Measurements from ENCODE around the gene TMEM45A. TPM values are rescaled to one million over a fixed set of nuclear protein-coding genes. Genes with fewer than 3 reads are reported as not detected.

The TMEM45A gene
- total and polyA plus RNA-seq, 2 donors: 2.6 to 22.1 TPM

GRCh38 chr3:100588251-100588650 is 95.8 kb downstream of the TMEM45A start:
- Histone ChIP-seq H3K4me3 (ENCODE audit: low read length in 2 of 2) (no peak overlapping the region), H3K27me3 (ENCODE audit: control insufficient read depth in 2 of 2, insufficient read depth in 1 of 2, low read length in 1 of 2) (no peaks in the 10 kb centered on the region), H3K36me3 (ENCODE audit: control insufficient read depth in 2 of 2, insufficient read depth in 2 of 2, low read length in 1 of 2) (no peaks in the 10 kb centered on the region), H3K4me1 (ENCODE audit: control insufficient read depth in 2 of 2, insufficient read depth in 2 of 2, low read length in 2 of 2) (peaks cover 0 to 4% of the 10 kb centered on the region in 2 donors), H3K9me3 (ENCODE audit: control insufficient read depth in 2 of 2, insufficient read depth in 1 of 2, low read length in 1 of 2) (no peaks in the 10 kb centered on the region), H3K27ac (ENCODE audit: low read depth in 1 of 2, low read length in 1 of 2) (no peak overlapping the region)
- no peak for DNase-seq (ENCODE audit: low read depth in 6 of 9, low spot score in 9 of 9)
- 93% methylated on average over 1 of the region's 1 CpG for WGBS

GRCh38 chr3:100590114-100590839 is 97.9 kb downstream of the TMEM45A start:
- H3K4me3 ChIP-seq (ENCODE audit: low read length in 2 of 2): no peak overlapping the region
- WGBS: 33% methylated on average over 10 of the region's 10 CpGs
- no peaks in the 10 kb centered on the region for H3K9me3 ChIP-seq (ENCODE audit: control insufficient read depth in 2 of 2, insufficient read depth in 1 of 2, low read length in 1 of 2)
- no peaks in the 10 kb centered on the region for H3K36me3 ChIP-seq (ENCODE audit: control insufficient read depth in 2 of 2, insufficient read depth in 2 of 2, low read length in 1 of 2)
- H3K27me3 ChIP-seq (ENCODE audit: control insufficient read depth in 2 of 2, insufficient read depth in 1 of 2, low read length in 1 of 2): no peaks in the 10 kb centered on the region
- H3K27ac ChIP-seq (ENCODE audit: low read depth in 1 of 2, low read length in 1 of 2): no peak overlapping the region
- DNase-seq (ENCODE audit: low read depth in 6 of 9, low spot score in 9 of 9): peak; percentile 33 to 83 (median 60)
- peaks cover 0 to 4% of the 10 kb centered on the region in 2 donors for H3K4me1 ChIP-seq (ENCODE audit: control insufficient read depth in 2 of 2, insufficient read depth in 2 of 2, low read length in 2 of 2)

GRCh38 chr3:100590840-100591147 is 98.4 kb downstream of the TMEM45A start:
- Histone ChIP-seq H3K4me3 (ENCODE audit: low read length in 2 of 2) (no peak overlapping the region), H3K36me3 (ENCODE audit: control insufficient read depth in 2 of 2, insufficient read depth in 2 of 2, low read length in 1 of 2) (no peaks in the 10 kb centered on the region), H3K27me3 (ENCODE audit: control insufficient read depth in 2 of 2, insufficient read depth in 1 of 2, low read length in 1 of 2) (no peaks in the 10 kb centered on the region), H3K9me3 (ENCODE audit: control insufficient read depth in 2 of 2, insufficient read depth in 1 of 2, low read length in 1 of 2) (no peaks in the 10 kb centered on the region), H3K4me1 (ENCODE audit: control insufficient read depth in 2 of 2, insufficient read depth in 2 of 2, low read length in 2 of 2) (peaks cover 0 to 4% of the 10 kb centered on the region in 2 donors), H3K27ac (ENCODE audit: low read depth in 1 of 2, low read length in 1 of 2) (no peak overlapping the region)
- WGBS: 47% methylated on average over 1 of the region's 1 CpG
- no peak for DNase-seq (ENCODE audit: low read depth in 6 of 9, low spot score in 9 of 9)

GRCh38 chr3:100591411-100591810 is 99.0 kb downstream of the TMEM45A start:
- peaks cover 0 to 4% of the 10 kb centered on the region in 2 donors for H3K4me1 ChIP-seq (ENCODE audit: control insufficient read depth in 2 of 2, insufficient read depth in 2 of 2, low read length in 2 of 2)
- H3K27ac ChIP-seq (ENCODE audit: low read depth in 1 of 2, low read length in 1 of 2): no peak overlapping the region
- WGBS: 93% methylated on average over 3 of the region's 3 CpGs
- no peaks in the 10 kb centered on the region for H3K9me3 ChIP-seq (ENCODE audit: control insufficient read depth in 2 of 2, insufficient read depth in 1 of 2, low read length in 1 of 2)
- no peaks in the 10 kb centered on the region for H3K27me3 ChIP-seq (ENCODE audit: control insufficient read depth in 2 of 2, insufficient read depth in 1 of 2, low read length in 1 of 2)
- H3K4me3 ChIP-seq (ENCODE audit: low read length in 2 of 2): no peak overlapping the region
- no peak for DNase-seq (ENCODE audit: low read depth in 6 of 9, low spot score in 9 of 9)
- H3K36me3 ChIP-seq (ENCODE audit: control insufficient read depth in 2 of 2, insufficient read depth in 2 of 2, low read length in 1 of 2): no peaks in the 10 kb centered on the region

- H3K4me1 ChIP-seq (ENCODE audit: control insufficient read depth in 2 of 2, insufficient read depth in 2 of 2, low read length in 2 of 2): peaks cover 10% of the 10 kb centered on the region in 2 donors
- H3K27me3 ChIP-seq (ENCODE audit: control insufficient read depth in 2 of 2, insufficient read depth in 1 of 2, low read length in 1 of 2): no peaks in the 10 kb centered on the region
- H3K27ac ChIP-seq (ENCODE audit: low read depth in 1 of 2, low read length in 1 of 2): no peak overlapping the region
- H3K36me3 ChIP-seq (ENCODE audit: control insufficient read depth in 2 of 2, insufficient read depth in 2 of 2, low read length in 1 of 2): no peaks in the 10 kb centered on the region
- H3K9me3 ChIP-seq (ENCODE audit: control insufficient read depth in 2 of 2, insufficient read depth in 1 of 2, low read length in 1 of 2): no peaks in the 10 kb centered on the region
- whole genome bisulfite sequencing: 69% methylated on average over 11 of the region's 11 CpGs
- no peak overlapping the region for H3K4me3 ChIP-seq (ENCODE audit: low read length in 2 of 2)
- peak in 2 of 9 donors; percentile 10 to 20 for DNase-seq (ENCODE audit: low read depth in 6 of 9, low spot score in 9 of 9)
Measured at GRCh38 chr3:100600181-100601042, 108.0 kb downstream of the TMEM45A start.

- H3K36me3 ChIP-seq (ENCODE audit: control insufficient read depth in 2 of 2, insufficient read depth in 2 of 2, low read length in 1 of 2): no peaks in the 10 kb centered on the region
- WGBS: 46% methylated on average over 7 of the region's 7 CpGs
- peak overlapping the region in 1 of 2 donors; percentile 29 for H3K27ac ChIP-seq (ENCODE audit: low read depth in 1 of 2, low read length in 1 of 2)
- H3K9me3 ChIP-seq (ENCODE audit: control insufficient read depth in 2 of 2, insufficient read depth in 1 of 2, low read length in 1 of 2): no peaks in the 10 kb centered on the region
- H3K4me3 ChIP-seq (ENCODE audit: low read length in 2 of 2): no peak overlapping the region
- H3K4me1 ChIP-seq (ENCODE audit: control insufficient read depth in 2 of 2, insufficient read depth in 2 of 2, low read length in 2 of 2): peaks cover 10% of the 10 kb centered on the region in 2 donors
- peak in 1 of 9 donors; percentile 22 for DNase-seq (ENCODE audit: low read depth in 6 of 9, low spot score in 9 of 9)
- H3K27me3 ChIP-seq (ENCODE audit: control insufficient read depth in 2 of 2, insufficient read depth in 1 of 2, low read length in 1 of 2): no peaks in the 10 kb centered on the region
Measured at GRCh38 chr3:100602506-100603444, 110.4 kb downstream of the TMEM45A start.

- Histone ChIP-seq H3K4me1 (ENCODE audit: control insufficient read depth in 2 of 2, insufficient read depth in 2 of 2, low read length in 2 of 2) (peaks cover 10% of the 10 kb centered on the region in 2 donors), H3K36me3 (ENCODE audit: control insufficient read depth in 2 of 2, insufficient read depth in 2 of 2, low read length in 1 of 2) (no peaks in the 10 kb centered on the region), H3K27me3 (ENCODE audit: control insufficient read depth in 2 of 2, insufficient read depth in 1 of 2, low read length in 1 of 2) (no peaks in the 10 kb centered on the region), H3K4me3 (ENCODE audit: low read length in 2 of 2) (no peak overlapping the region), H3K9me3 (ENCODE audit: control insufficient read depth in 2 of 2, insufficient read depth in 1 of 2, low read length in 1 of 2) (no peaks in the 10 kb centered on the region), H3K27ac (ENCODE audit: low read depth in 1 of 2, low read length in 1 of 2) (no peak overlapping the region)
- peak in 1 of 9 donors; percentile 12 for DNase-seq (ENCODE audit: low read depth in 6 of 9, low spot score in 9 of 9)
- WGBS: 59% methylated on average over 5 of the region's 5 CpGs
Measured at GRCh38 chr3:100603469-100603868, 111.0 kb downstream of the TMEM45A start.

- Histone ChIP-seq H3K36me3 (ENCODE audit: control insufficient read depth in 2 of 2, insufficient read depth in 2 of 2, low read length in 1 of 2) (no peaks in the 10 kb centered on the region), H3K27me3 (ENCODE audit: control insufficient read depth in 2 of 2, insufficient read depth in 1 of 2, low read length in 1 of 2) (no peaks in the 10 kb centered on the region), H3K4me3 (ENCODE audit: low read length in 2 of 2) (no peak overlapping the region), H3K9me3 (ENCODE audit: control insufficient read depth in 2 of 2, insufficient read depth in 1 of 2, low read length in 1 of 2) (no peaks in the 10 kb centered on the region), H3K27ac (ENCODE audit: low read depth in 1 of 2, low read length in 1 of 2) (no peak overlapping the region), H3K4me1 (ENCODE audit: control insufficient read depth in 2 of 2, insufficient read depth in 2 of 2, low read length in 2 of 2) (peaks cover 6 to 8% of the 10 kb centered on the region in 2 donors)
- no peak for DNase-seq (ENCODE audit: low read depth in 6 of 9, low spot score in 9 of 9)
- WGBS: 97% methylated on average over 8 of the region's 8 CpGs
Measured at GRCh38 chr3:100605358-100605757, 112.9 kb downstream of the TMEM45A start.
